Measurements from ENCODE around the gene ING5. TPM values are rescaled to one million over a fixed set of nuclear protein-coding genes. Genes with fewer than 3 reads are reported as not detected.
A peak's percentile ranks its signal among the peaks of the same experiment; 100 is the strongest.

ING5 gene
- total RNA-seq, 2 donors from 2014 or later: 50.2 to 60.8 TPM

DNA sequence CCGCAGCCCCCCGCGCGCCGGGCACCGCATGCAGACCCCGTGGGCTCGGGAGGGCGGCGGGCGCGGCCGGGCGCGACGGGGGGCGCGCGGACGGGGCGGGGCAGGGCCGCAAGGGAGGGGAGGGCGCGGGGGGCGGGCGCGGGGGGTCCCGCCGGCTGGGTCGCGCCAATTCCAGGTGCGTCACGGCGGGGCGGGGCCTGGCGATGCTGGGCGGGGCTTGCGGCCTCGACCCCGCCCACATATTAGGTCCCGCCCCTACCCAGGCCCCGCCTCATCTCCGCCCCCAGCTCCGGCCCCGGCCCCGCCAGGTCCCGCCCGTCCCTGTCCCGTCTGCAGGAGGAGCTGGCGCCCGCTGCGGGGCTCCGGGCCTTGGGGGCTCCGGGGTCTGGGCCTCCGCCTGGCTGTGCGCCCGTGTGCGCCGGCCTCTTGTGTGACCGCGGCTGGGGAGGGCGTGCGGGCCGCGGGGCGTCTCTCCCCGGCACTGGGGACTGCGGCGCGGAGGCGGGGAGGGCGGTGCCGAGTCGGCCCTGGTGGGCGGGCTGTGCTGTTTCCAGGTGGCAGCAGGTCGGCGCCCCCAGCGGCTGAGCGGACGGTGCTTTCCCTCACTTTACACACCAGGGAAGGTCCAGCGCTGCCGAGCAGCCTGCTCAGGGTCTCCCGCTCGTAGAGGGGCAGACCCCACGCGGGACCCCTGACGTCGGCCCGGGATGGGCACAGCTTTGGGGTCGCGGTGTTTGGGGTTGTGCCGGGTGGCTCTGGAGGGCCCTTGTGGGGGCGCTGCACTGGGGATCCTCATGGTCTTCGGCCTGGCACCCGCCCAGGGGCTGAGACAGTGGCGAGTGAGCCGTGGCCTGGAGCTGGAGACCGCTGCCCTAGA, 554 bp downstream of the ING5 start:
- Mint-ChIP-seq H3K4me3 (peak overlapping the region; percentile 86), H3K27me3 (no peaks in the 10 kb centered on the region)
- no peaks in the 10 kb centered on the region for H3K9me3 ChIP-seq (ENCODE audit: control insufficient read depth, low read length, poor library complexity, severe bottlenecking)

DNA sequence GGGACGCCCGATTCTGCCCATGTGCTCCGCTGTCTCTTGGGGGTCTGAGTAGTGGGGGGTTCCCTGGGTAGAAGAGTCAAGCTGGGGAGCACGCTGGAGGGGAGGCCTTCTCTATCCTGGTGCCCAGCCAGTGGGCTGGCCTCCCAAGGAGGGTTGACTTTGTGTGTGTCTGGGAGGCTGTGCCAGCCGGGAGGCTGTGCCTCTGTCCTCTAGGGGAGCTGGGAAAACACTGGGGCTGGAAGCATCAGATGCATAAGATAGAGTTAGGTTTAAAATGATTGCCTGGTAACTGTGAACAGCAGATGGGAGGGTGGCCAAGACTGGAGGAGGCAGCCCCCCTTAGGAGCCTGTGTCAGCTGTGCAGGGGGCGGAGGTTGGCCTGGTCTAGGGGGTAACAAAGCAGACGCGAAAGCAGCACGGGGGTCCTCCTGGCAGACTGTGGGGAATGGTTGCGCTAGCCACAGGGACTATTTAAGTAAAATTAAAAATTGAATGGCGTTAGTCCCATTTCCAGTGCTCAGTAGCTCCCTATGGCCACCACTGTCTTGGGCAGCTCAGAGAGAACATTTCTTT, 1.3 kb downstream of the ING5 start:
- H3K4me3 Mint-ChIP-seq: peak overlapping the region; percentile 86
- no peaks in the 10 kb centered on the region for H3K27me3 Mint-ChIP-seq
- no peak for ATAC-seq
- no peak for DNase-seq
- H3K4me1 Mint-ChIP-seq: peaks cover 15% of the 10 kb centered on the region
- no peaks in the 10 kb centered on the region for H3K9me3 ChIP-seq (ENCODE audit: control insufficient read depth, low read length, poor library complexity, severe bottlenecking)
- peak overlapping the region; percentile 49 for H3K27ac Mint-ChIP-seq
- H3K36me3 Mint-ChIP-seq (ENCODE audit: low read depth): peaks cover 5% of the 10 kb centered on the region

More for the DNA sequence above, 554 bp downstream of the ING5 start:
- H3K36me3 Mint-ChIP-seq (ENCODE audit: low read depth): peaks cover 5% of the 10 kb centered on the region
- ATAC-seq (peak; percentile 77), DNase-seq (peak; percentile 77 to 85 (median 83))
- peak overlapping the region; percentile 49 for H3K27ac Mint-ChIP-seq
- H3K4me1 Mint-ChIP-seq: peaks cover 15% of the 10 kb centered on the region

DNA sequence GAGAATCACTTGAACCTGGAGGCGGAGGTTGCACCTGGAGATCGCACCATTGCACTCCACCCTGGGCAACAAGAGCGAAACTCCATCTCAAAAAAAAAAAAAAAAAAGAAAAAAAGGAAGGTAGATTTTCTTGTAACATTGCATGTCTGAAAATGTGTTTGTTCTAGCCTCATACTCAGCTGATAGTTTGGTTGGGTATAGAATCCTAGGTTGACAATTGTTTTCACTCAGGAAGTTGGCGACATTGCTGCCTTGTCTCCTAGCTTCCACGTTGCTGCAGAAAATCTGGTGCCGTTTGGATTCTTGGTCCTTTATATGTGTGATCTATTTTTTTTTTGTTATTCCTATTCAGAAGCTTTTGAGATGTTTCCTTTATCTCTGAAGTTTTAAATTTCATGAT, 4.7 kb downstream of the ING5 start:
- no peak overlapping the region for H3K4me3 Mint-ChIP-seq
- peaks cover 11% of the 10 kb centered on the region for H3K4me1 Mint-ChIP-seq
- no peak overlapping the region for H3K27ac Mint-ChIP-seq
- ATAC-seq (no peak), DNase-seq (no peak)
- H3K36me3 Mint-ChIP-seq (ENCODE audit: low read depth): peaks cover 13% of the 10 kb centered on the region
- no peaks in the 10 kb centered on the region for H3K9me3 ChIP-seq (ENCODE audit: control insufficient read depth, low read length, poor library complexity, severe bottlenecking)
- no peaks in the 10 kb centered on the region for H3K27me3 Mint-ChIP-seq

DNA sequence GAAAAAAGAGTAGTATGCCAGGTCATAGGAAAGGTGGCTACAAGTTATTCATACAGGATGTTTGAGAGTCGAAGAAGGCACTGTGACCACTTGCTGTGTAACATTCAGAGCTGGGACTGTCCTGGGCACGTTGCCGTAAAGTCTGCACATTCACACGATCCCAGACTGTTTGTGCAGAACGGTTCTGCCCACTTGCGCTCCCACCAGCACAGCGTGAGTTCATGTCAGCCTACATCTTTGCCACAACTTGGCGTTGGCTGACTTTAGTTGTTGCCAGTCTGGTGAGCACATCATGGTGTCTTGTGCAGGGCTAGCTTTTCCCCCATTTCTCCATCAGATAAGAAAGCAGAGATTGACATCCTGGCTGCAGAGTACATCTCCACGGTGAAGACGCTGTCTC, 7.0 kb downstream of the ING5 start:
- no peak overlapping the region for H3K4me3 Mint-ChIP-seq
- no peaks in the 10 kb centered on the region for H3K27me3 Mint-ChIP-seq

DNA sequence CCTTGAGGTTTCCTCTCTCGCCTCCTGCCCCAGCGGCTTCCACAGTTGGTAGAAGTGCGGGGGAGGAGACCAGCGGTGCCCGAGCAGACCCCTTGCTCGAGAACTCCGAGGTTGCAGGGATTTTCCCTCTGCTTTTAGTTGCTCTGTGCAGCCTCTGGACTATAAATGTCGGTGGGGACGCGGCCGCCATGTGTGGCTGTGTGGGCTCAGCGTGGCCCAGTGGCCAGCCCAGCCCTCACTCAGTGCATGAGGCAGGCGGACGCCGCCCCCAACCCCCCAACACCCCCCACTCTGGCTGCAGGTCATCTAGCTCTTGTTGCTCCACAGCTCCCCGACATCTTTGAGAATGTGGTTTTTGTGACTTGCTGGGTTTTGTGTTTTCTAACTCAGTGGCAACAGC, 17.3 kb downstream of the ING5 start:
- ATAC-seq (no peak), DNase-seq (no peak)
- Mint-ChIP-seq H3K36me3 (ENCODE audit: low read depth) (peaks cover 2% of the 10 kb centered on the region), H3K27me3 (no peaks in the 10 kb centered on the region), H3K27ac (no peak overlapping the region), H3K4me3 (no peak overlapping the region), H3K4me1 (no peaks in the 10 kb centered on the region)
- no peaks in the 10 kb centered on the region for H3K9me3 ChIP-seq (ENCODE audit: control insufficient read depth, low read length, poor library complexity, severe bottlenecking)

More for the DNA sequence above, 7.0 kb downstream of the ING5 start:
- DNase-seq (no peak), ATAC-seq (no peak)
- H3K9me3 ChIP-seq (ENCODE audit: control insufficient read depth, low read length, poor library complexity, severe bottlenecking): no peaks in the 10 kb centered on the region
- Mint-ChIP-seq H3K36me3 (ENCODE audit: low read depth) (peaks cover 13% of the 10 kb centered on the region), H3K27ac (no peak overlapping the region), H3K4me1 (peaks cover 4% of the 10 kb centered on the region)

DNA sequence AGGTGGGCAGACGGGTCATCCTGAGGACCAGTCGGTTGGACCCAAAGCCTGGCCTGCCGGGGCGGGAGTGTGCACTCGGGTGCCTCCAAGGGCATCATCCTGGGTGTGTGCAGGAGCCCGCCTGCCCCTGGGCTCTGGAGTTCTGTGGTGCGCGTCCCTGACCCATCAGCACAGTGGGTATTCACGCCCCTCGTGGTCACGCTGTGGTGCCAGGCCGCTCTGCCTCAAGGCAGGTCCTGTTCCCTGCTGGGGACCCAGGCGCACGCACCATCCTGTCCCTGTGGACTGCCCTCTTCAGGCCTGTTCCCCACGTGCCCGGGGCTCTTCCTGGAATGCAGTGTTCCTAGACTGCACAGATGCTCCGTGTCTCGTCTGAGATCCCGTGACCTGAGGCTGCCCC, 18.3 kb downstream of the ING5 start:
- H3K27me3 Mint-ChIP-seq: no peaks in the 10 kb centered on the region
- H3K9me3 ChIP-seq (ENCODE audit: control insufficient read depth, low read length, poor library complexity, severe bottlenecking): no peaks in the 10 kb centered on the region
- H3K4me1 Mint-ChIP-seq: no peaks in the 10 kb centered on the region
- H3K4me3 Mint-ChIP-seq: no peak overlapping the region
- ATAC-seq (no peak), DNase-seq (no peak)
- H3K27ac Mint-ChIP-seq: no peak overlapping the region
- peaks cover 2% of the 10 kb centered on the region for H3K36me3 Mint-ChIP-seq (ENCODE audit: low read depth)

DNA sequence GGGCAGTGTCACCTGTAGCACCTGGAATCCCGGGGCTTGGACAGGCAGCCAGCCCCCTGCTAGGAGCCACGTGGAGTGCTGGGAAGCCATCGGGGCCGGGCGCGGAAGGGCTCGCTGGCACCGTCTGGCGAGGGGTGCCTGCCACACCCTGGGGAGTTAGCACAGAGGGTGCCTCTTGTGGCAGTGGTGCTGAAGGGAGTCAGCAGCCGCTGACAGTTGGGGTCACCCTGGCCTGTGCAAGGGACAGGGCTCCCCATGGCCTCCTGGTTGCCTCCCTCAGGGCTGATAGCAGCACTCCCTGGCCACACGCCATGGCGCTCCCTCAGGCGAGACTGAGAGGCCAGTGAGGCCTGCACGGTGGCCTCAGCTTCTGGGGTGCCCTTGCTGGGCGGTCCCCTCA, 18.7 kb downstream of the ING5 start:
- ATAC-seq: no peak
- Mint-ChIP-seq H3K36me3 (ENCODE audit: low read depth) (peaks cover 2% of the 10 kb centered on the region), H3K4me3 (no peak overlapping the region), H3K27me3 (no peaks in the 10 kb centered on the region), H3K4me1 (no peaks in the 10 kb centered on the region), H3K27ac (peak overlapping the region; percentile 51)
- H3K9me3 ChIP-seq (ENCODE audit: control insufficient read depth, low read length, poor library complexity, severe bottlenecking): no peaks in the 10 kb centered on the region
- no peak for DNase-seq

DNA sequence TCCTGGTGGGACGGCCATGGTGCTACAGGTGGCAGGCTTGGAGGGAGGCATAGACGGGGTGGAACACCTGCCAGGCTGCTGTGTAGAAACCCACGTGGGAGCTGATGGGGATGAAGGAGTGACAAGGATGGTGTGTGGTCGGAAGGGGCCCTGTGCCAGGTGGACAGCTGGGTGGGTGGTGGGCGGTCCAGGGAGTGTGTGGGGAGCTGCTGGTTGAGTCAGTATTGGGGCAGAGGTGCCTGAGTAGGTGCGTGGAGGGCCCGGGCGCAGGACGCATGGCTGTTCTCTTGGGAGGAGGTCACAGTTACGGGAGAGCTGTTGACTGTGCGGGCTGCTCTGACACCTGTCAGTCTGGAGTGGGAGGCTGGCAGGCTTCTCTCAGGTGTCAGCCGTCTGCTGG, 20.0 kb downstream of the ING5 start:
- no peak for DNase-seq
- Mint-ChIP-seq H3K27ac (no peak overlapping the region), H3K4me3 (no peak overlapping the region), H3K4me1 (no peaks in the 10 kb centered on the region), H3K27me3 (no peaks in the 10 kb centered on the region), H3K36me3 (ENCODE audit: low read depth) (no peaks in the 10 kb centered on the region)
- no peaks in the 10 kb centered on the region for H3K9me3 ChIP-seq (ENCODE audit: control insufficient read depth, low read length, poor library complexity, severe bottlenecking)
- ATAC-seq: no peak

DNA sequence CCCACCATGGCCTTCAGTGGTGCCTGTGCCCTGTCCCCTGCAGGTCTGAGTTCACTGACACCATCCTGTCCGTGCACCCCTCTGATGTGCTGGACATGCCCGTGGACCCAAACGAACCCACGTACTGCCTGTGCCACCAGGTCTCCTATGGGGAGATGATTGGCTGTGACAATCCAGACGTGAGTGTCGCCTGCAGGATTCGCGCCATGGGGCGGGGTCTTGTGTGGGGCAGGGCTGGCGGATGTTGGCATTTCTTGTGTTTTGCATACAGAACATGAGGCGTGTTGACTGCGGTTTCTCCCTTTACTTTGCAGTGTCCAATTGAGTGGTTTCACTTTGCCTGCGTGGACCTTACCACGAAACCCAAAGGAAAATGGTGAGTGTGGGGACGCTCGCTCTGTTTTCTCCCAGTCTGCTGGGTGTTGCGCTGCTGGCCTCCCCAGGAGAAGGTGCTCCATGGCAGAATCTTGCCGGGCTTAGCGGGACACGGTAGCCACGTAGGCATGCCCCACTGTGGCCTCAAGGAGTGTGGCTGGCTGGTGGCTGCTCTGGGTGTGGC, 21.1 kb downstream of the ING5 start:
- Mint-ChIP-seq H3K4me3 (no peak overlapping the region), H3K27ac (no peak overlapping the region), H3K36me3 (ENCODE audit: low read depth) (no peaks in the 10 kb centered on the region), H3K4me1 (no peaks in the 10 kb centered on the region), H3K27me3 (no peaks in the 10 kb centered on the region)
- DNase-seq (no peak), ATAC-seq (no peak)
- H3K9me3 ChIP-seq (ENCODE audit: control insufficient read depth, low read length, poor library complexity, severe bottlenecking): no peaks in the 10 kb centered on the region

DNA sequence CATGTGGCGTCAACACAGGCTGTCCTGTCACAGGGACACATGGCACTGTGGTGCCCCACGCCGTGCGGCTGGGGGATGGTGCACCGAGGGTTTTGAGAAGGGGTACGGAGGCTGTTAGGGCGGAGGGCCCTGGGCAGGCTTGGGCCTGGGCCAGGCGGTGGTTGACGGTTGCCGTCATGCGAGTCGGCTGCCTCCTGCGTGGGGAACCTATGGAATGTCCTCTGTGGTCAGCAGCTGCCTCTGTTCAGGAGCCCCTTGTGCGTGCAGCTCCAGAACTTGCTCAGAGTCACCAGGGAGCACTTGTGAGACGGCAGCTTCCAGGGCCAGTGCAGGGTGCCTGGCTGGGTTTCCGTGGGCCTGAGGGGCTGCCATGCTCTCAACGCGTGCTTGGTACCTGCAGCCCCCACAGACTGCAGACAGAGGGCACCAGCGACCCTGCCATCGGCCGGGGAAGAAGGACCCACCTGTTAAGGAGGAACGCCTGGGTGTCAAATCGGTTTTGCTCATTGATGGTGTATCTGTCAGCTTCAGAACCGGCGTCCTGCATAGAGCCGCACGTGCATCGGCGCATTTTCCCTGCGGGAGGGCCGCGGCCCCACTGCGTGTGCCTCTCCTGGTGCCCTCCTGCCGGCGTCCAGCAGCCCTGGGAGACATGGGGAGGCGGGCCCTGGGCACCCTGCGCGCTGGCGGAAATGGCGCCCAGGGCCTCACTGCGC, 22.6 kb downstream of the ING5 start:
- Mint-ChIP-seq H3K4me1 (no peaks in the 10 kb centered on the region), H3K36me3 (ENCODE audit: low read depth) (no peaks in the 10 kb centered on the region), H3K4me3 (no peak overlapping the region), H3K27me3 (no peaks in the 10 kb centered on the region), H3K27ac (no peak overlapping the region)
- ATAC-seq: no peak
- no peaks in the 10 kb centered on the region for H3K9me3 ChIP-seq (ENCODE audit: control insufficient read depth, low read length, poor library complexity, severe bottlenecking)
- DNase-seq: no peak

DNA sequence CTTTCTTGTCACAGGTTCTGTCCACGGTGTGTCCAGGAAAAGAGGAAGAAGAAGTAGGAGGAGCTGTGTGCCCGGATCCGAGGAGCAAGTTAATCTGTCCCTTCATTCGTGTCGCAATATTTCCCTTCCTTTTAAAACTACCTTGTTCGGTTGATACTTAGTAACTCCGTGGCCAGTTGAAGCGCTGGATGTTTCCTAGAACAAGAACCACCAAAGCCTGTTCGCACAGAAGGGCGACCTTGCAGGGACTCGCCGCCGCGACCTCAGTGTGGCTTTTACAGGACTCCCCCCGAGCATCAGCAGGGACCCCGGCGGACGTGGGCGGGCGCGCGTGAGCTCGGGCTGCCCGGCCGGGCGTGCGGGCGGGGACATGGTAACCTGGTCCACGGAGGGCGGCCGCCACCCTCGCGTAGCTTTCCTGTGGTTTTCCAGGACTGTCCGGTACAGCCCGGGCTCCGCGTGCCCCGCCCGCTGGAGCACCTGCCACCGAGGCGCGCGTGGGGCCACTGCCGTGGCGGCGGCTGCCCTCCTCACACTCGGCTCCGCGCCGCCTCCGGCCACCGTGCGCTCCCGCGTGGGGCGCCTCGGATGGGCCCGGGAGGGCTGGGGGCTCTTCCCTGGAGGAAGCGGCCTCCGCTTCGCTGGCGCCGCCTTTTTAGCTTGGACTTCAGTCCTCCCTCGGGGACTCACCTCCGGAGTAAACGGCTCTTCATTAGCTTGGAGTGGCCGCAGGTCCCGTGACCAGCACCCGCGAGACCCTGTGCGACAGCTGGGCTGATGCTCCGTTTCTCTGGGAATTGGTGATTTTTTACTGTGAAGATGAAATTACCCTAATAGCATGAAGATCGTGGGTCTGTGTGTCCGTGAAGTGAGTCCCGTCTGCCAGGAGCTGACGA, 23.4 kb downstream of the ING5 start:
- ATAC-seq (no peak), DNase-seq (no peak)
- Mint-ChIP-seq H3K4me3 (no peak overlapping the region), H3K27me3 (no peaks in the 10 kb centered on the region), H3K27ac (peak overlapping the region; percentile 53), H3K36me3 (ENCODE audit: low read depth) (no peaks in the 10 kb centered on the region), H3K4me1 (no peaks in the 10 kb centered on the region)
- H3K9me3 ChIP-seq (ENCODE audit: control insufficient read depth, low read length, poor library complexity, severe bottlenecking): no peaks in the 10 kb centered on the region

DNA sequence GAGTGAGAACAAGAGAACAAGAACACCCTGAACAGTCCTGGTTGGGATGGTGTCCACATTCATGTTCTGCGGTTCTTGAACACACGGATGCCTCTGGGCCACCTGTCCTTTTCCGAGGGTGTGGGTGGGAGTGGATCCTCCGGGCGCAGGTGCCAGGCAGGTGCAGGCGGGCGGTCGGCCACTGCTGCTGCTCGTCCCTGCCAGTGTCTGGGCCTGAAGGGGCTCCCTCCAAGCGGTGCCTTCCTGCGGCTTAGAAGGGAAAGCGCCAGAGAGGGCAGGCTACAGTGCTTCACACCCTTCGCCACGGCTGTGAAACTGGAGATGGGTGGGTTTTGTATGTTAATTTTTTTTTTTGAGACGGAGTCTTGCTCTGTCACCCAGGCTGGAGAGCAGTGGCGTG, 24.6 kb downstream of the ING5 start:
- no peaks in the 10 kb centered on the region for H3K9me3 ChIP-seq (ENCODE audit: control insufficient read depth, low read length, poor library complexity, severe bottlenecking)
- Mint-ChIP-seq H3K27ac (peak overlapping the region; percentile 53), H3K36me3 (ENCODE audit: low read depth) (no peaks in the 10 kb centered on the region), H3K27me3 (no peaks in the 10 kb centered on the region), H3K4me1 (peaks cover 3% of the 10 kb centered on the region), H3K4me3 (no peak overlapping the region)
- no peak for DNase-seq
- ATAC-seq: no peak

Data from T-helper 17 cell (primary cell).